H1 (cell line): ENCODE data around the gene STAT1. TPM values are rescaled to one million over a fixed set of nuclear protein-coding genes. Genes with fewer than 3 reads are reported as not detected.
"Not testable (repeated sequence)": the region's sequence is repeated elsewhere in the genome, so short reads cannot be mapped to it uniquely, and the experiment has no call there.

Experiments used
- CTCF ChIA-PET: fragments of 300-600 bp; sonication (Branson Sonifier 250); formaldehyde crosslinking; loops from one replicate; lab custom pipeline; 2021; ENCODE audit not compliant: partially characterized antibody; lab: Charles Lee
- POLR2A ChIA-PET: fragments of 300-600 bp; sonication (Branson Sonifier 250); formaldehyde crosslinking; loops from one replicate; lab custom pipeline; 2021; ENCODE audit warnings: inconsistent platforms; ENCODE audit not compliant: partially characterized antibody; lab: Charles Lee
- DNase-seq, 2 experiments: peaks; one replicate each; pipeline versions ENCODE4 v3.0.0 to v3.0.0-alpha.2; 2010 to 2022; ENCODE audit warnings: low spot score in 2 of 2, low read depth in 1 of 2, mixed read lengths in 1 of 2
- FAIRE-seq: peaks from 2 replicates; lab custom pipeline; 2011; peaks lifted over from hg19 to GRCh38; lab: Jason Lieb, UNC
- H2AFZ ChIP-seq: 2 replicates; pipeline ENCODE4 v1.8.1; 2012; ENCODE audit warnings: low read length, inconsistent platforms
- H2AK5ac ChIP-seq: 2 replicates; pipeline ENCODE4 v1.6.1; 2013; ENCODE audit warnings: low read depth, low read length
- H2BK120ac ChIP-seq: replicated peaks from 2 replicates; pipeline ENCODE3; 2013; ENCODE audit warnings: low read depth, low read length, inconsistent platforms
- H2BK12ac ChIP-seq: 2 replicates; pipeline ENCODE4 v1.6.1; 2013; ENCODE audit warnings: low read depth, low read length
- H2BK15ac ChIP-seq: 2 replicates; pipeline ENCODE4 v1.6.1; 2013; ENCODE audit warnings: low read length
- H2BK20ac ChIP-seq: 2 replicates; pipeline ENCODE4 v1.6.1; 2013; ENCODE audit warnings: low read length
- H2BK5ac ChIP-seq: 2 replicates; pipeline ENCODE4 v1.6.1; 2013; ENCODE audit warnings: low read depth, low read length
- H3K14ac ChIP-seq: 2 replicates; pipeline ENCODE4 v1.6.1; 2013; ENCODE audit warnings: inconsistent platforms; ENCODE audit not compliant: insufficient read length
- H3K18ac ChIP-seq: 2 replicates; pipeline ENCODE4 v1.6.1; 2013; ENCODE audit warnings: low read length; ENCODE audit errors: extremely low read depth
- H3K23ac ChIP-seq: 2 replicates; pipeline ENCODE4 v1.6.1; 2013; ENCODE audit warnings: inconsistent platforms; ENCODE audit not compliant: insufficient read length
- H3K23me2 ChIP-seq: 2 replicates; pipeline ENCODE4 v1.6.1; 2013; ENCODE audit warnings: low read depth, low read length
- H3K27ac ChIP-seq: 2 replicates; pipeline ENCODE4 v1.6.1; 2011; ENCODE audit warnings: low read depth, low read length, inconsistent platforms
- H3K27me3 ChIP-seq, 4 experiments: replicated peaks in 1 of 4; 1 replicate in 1 of 4; 2 replicates in 3 of 4; pipeline versions ENCODE4 v1.6.1 to v1.8.1; 2011 to 2013; ENCODE audit warnings: low read length in 3 of 4, mild to moderate bottlenecking in 3 of 4, inconsistent platforms in 2 of 4, mixed read lengths in 2 of 4, moderate library complexity in 1 of 4; ENCODE audit not compliant: control insufficient read depth in 3 of 4, insufficient read depth in 3 of 4; ENCODE audit errors: extremely low read depth in 1 of 4
- H3K36me3 ChIP-seq, 4 experiments: 2 replicates each; pipeline versions ENCODE4 v1.6.1 to v1.8.1; 2011 to 2013; ENCODE audit warnings: mild to moderate bottlenecking in 4 of 4, low read length in 3 of 4, moderate library complexity in 2 of 4, control low read depth in 1 of 4, inconsistent platforms in 1 of 4; ENCODE audit not compliant: insufficient read depth in 4 of 4, control insufficient read depth in 2 of 4
- H3K4ac ChIP-seq: replicated peaks from 2 replicates; pipeline ENCODE3; 2013; ENCODE audit warnings: low read length, low read depth, mixed read lengths, inconsistent platforms; ENCODE audit not compliant: insufficient read length
- H3K4me1 ChIP-seq, 4 experiments: replicated peaks in 1 of 4; 1 replicate in 1 of 4; 2 replicates in 3 of 4; pipeline versions ENCODE4 v1.6.1 to v1.8.1; 2011 to 2013; ENCODE audit warnings: low read length in 3 of 4, inconsistent platforms in 2 of 4, mixed read lengths in 1 of 4; ENCODE audit not compliant: insufficient read depth in 4 of 4, control insufficient read depth in 3 of 4
- H3K4me2 ChIP-seq, 2 experiments: 2 replicates each; pipeline versions ENCODE4 v1.6.1 to v1.8.1; 2011 to 2013; ENCODE audit warnings: low read depth in 2 of 2, low read length in 2 of 2, control low read depth in 1 of 2, inconsistent platforms in 1 of 2, mild to moderate bottlenecking in 1 of 2; ENCODE audit not compliant: insufficient read depth in 1 of 2
- H3K4me3 ChIP-seq, 4 experiments: fragments of 200-600, 300-600 bp in 1 of 4; sonication (generic), shearing (Covaris generic), sonication (Bioruptor Twin) in 1 of 4; 2 replicates each; pipeline versions ENCODE4 v1.5.1 to v1.8.1; 2011 to 2016; ENCODE audit warnings: low read length in 4 of 4, low read depth in 3 of 4, control low read depth in 2 of 4, inconsistent platforms in 2 of 4, mild to moderate bottlenecking in 2 of 4, mixed read lengths in 1 of 4, moderate library complexity in 1 of 4; ENCODE audit not compliant: insufficient read depth in 2 of 4; ENCODE audit errors: extremely low read depth in 1 of 4
- H3K56ac ChIP-seq: replicated peaks from 2 replicates; pipeline ENCODE3; 2013; ENCODE audit warnings: low read depth, mild to moderate bottlenecking, mixed read lengths, low read length, inconsistent platforms; ENCODE audit not compliant: insufficient read length
- H3K79me1 ChIP-seq: 2 replicates; pipeline ENCODE4 v1.6.1; 2013; ENCODE audit warnings: low read depth, low read length, control low read depth
- H3K79me2 ChIP-seq, 2 experiments: 2 replicates each; pipeline versions ENCODE4 v1.6.1 to v1.8.1; 2012 to 2013; ENCODE audit warnings: low read length in 2 of 2, mild to moderate bottlenecking in 2 of 2, inconsistent platforms in 1 of 2; ENCODE audit not compliant: insufficient read depth in 2 of 2, control insufficient read depth in 1 of 2
- H3K9ac ChIP-seq, 4 experiments: replicated peaks in 1 of 4; 1 replicate in 1 of 4; 2 replicates in 3 of 4; pipeline versions ENCODE4 v1.6.1 to v1.8.1; 2011 to 2013; ENCODE audit warnings: low read depth in 3 of 4, low read length in 3 of 4, control low read depth in 2 of 4, mild to moderate bottlenecking in 2 of 4, moderate library complexity in 2 of 4, inconsistent platforms in 1 of 4; ENCODE audit errors: extremely low read depth in 1 of 4
- H3K9me3 ChIP-seq, 2 experiments: 2 replicates each; pipeline versions ENCODE4 v1.6.1 to v1.8.1; 2012 to 2013; ENCODE audit warnings: mild to moderate bottlenecking in 2 of 2, moderate library complexity in 2 of 2, control low read depth in 1 of 2, inconsistent platforms in 1 of 2, low read depth in 1 of 2, low read length in 1 of 2, mixed read lengths in 1 of 2; ENCODE audit not compliant: insufficient read depth in 2 of 2
- H4K20me1 ChIP-seq, 2 experiments: replicated peaks in 1 of 2; 2 replicates each; pipeline versions ENCODE3 to v1.8.1; 2011 to 2013; ENCODE audit warnings: inconsistent platforms in 2 of 2, low read length in 2 of 2, mild to moderate bottlenecking in 1 of 2; ENCODE audit not compliant: insufficient read depth in 2 of 2, control insufficient read depth in 1 of 2
- H4K5ac ChIP-seq: 2 replicates; pipeline ENCODE4 v1.6.1; 2013; ENCODE audit warnings: low read length, low read depth, mixed read lengths, inconsistent platforms; ENCODE audit not compliant: insufficient read length
- H4K8ac ChIP-seq: 2 replicates; pipeline ENCODE4 v1.8.0; 2013; ENCODE audit warnings: mild to moderate bottlenecking, moderate library complexity, low read length, inconsistent platforms; ENCODE audit not compliant: insufficient read depth; ENCODE audit errors: extremely low read depth
- H4K91ac ChIP-seq: replicated peaks from 2 replicates; pipeline ENCODE3; 2013; ENCODE audit warnings: low read length, mixed read lengths, inconsistent platforms; ENCODE audit not compliant: insufficient read length
- WGBS, 2 experiments: shearing (Covaris generic) in 1 of 2; methylation state at CpG; one replicate each; pipeline versions ENCODE4 v1.1.6 to v1.1.7; 2013 to 2015; ENCODE audit warnings: low lambda C conversion rate in 2 of 2, mixed read lengths in 2 of 2, inconsistent platforms in 1 of 2, low coverage in 1 of 2, missing lambda C conversion rate in 1 of 2; ENCODE audit not compliant: insufficient replicate concordance in 2 of 2, insufficient coverage in 1 of 2, insufficient read length in 1 of 2; ENCODE audit errors: extremely low coverage in 1 of 2, missing lambda C conversion rate in 1 of 2; 5-methylcytosine and 5-hydroxymethylcytosine counted together
- polyA plus RNA-seq, 7 experiments: library from polyadenylated mRNA; depleted of rRNA in 3 of 7; stranded (reverse) in 5 of 7; unstranded in 2 of 7; fragments of >200 nt in 5 of 7; fragments of 200-250 nt in 2 of 7; gene quantifications; 1 replicate in 5 of 7; 2 replicates in 1 of 7; 4 replicates in 1 of 7; pipeline versions ENCODE4 v1.2.1 to v1.2.3, GENCODE V29; 2011 to 2013; ENCODE audit warnings: missing spikeins in 2 of 7, mixed read lengths in 2 of 7
- total RNA-seq: library from RNA; stranded (reverse); fragmentation: NEBNext Ultra II Directional; extraction: Animal tissue kit (Norgen Biotek cat#: 25700); gene quantifications from 2 replicates; pipeline ENCODE4 v1.2.1, GENCODE V29; 2021

The STAT1 gene
- total and polyA plus RNA-seq, 2 of the 8 experiments (the other 6 are each of a cell fraction or from before 2014, with no cell fraction given): 20.3 to 43.0 TPM

DNA sequence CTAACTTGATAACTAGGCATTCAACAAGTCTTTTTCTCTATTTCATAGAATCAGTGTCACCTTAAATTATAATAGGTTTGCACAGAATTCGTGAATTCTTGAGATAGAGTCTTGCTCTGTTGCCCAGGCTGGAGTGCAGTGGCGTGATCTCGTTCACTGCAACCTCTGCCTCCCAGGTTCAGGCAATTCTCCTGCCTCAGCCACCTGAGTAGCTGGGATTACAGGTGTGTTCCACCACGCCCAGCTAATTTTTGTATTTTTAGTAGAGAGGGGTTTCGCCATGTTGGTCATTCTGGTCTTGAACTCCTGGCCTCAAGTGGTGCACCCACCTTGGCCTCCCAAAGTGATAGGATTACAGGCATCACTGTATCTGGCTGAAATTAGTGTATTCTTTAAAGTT lies 52.9 kb downstream of the STAT1 start:
- H2AK5ac ChIP-seq, H3K4me2 ChIP-seq, H4K8ac ChIP-seq, CTCF ChIA-PET, H3K9ac ChIP-seq, H2AFZ ChIP-seq, H3K27ac ChIP-seq, H2BK12ac ChIP-seq, H2BK15ac ChIP-seq, H2BK120ac ChIP-seq, H3K23ac ChIP-seq, H3K79me1 ChIP-seq, H3K4ac ChIP-seq, H3K56ac ChIP-seq, H3K9me3 ChIP-seq, H3K36me3 ChIP-seq, H2BK5ac ChIP-seq, H3K23me2 ChIP-seq, H4K91ac ChIP-seq, H3K14ac ChIP-seq, H3K27me3 ChIP-seq, FAIRE-seq, DNase-seq, H4K5ac ChIP-seq, H4K20me1 ChIP-seq, H3K18ac ChIP-seq, H3K4me3 ChIP-seq, H3K79me2 ChIP-seq, H2BK20ac ChIP-seq, H3K4me1 ChIP-seq: not testable (repeated sequence)
- POLR2A ChIA-PET: interaction anchor here (1.0 kb wide), 1 partner anchor 14 kb away, joined by 3 read pairs; no protein-coding TSS in a partner anchor
- WGBS, 2 experiments: 95% methylated on average over 5 of the region's 5 CpGs; no CpG with 5 or more reads in 1 of the 2 experiments
